Measurements from ENCODE around the gene ZAP70. TPM values are rescaled to one million over a fixed set of nuclear protein-coding genes. Genes with fewer than 3 reads are reported as not detected.

ZAP70 gene
- total RNA-seq, 2 donors from 2014 or later, result 8.3 to 10.4 TPM

GRCh38 chr2:97712693-97713295 is 582 bp upstream of the ZAP70 start:
- H3K27ac Mint-ChIP-seq, result peak overlapping the region; percentile 98
- H3K9ac ChIP-seq (ENCODE audit: extremely low read depth, low read length, poor library complexity, severe bottlenecking), result peak overlapping the region; percentile 63
- no peaks in the 10 kb centered on the region for H3K36me3 ChIP-seq (ENCODE audit: control insufficient read depth, insufficient read depth, low read length)
- whole genome bisulfite sequencing, 2 experiments (ENCODE audit: insufficient coverage in 1 of 2, insufficient read length in 1 of 2), result 88 to 98% methylated on average over 5 to 11 of the region's 11 CpGs
- peaks cover 2% of the 10 kb centered on the region for H3K36me3 Mint-ChIP-seq (ENCODE audit: low read depth)
- no peak overlapping the region for H3K4me3 ChIP-seq (ENCODE audit: low read length)
- no peaks in the 10 kb centered on the region for H3K27me3 ChIP-seq (ENCODE audit: control insufficient read depth, insufficient read depth, low read length, poor library complexity, severe bottlenecking)
- peak; percentile 50 for DNase-seq
- H3K4me3 Mint-ChIP-seq, result no peak overlapping the region
- peak overlapping the region; percentile 9 for H3K27ac ChIP-seq (ENCODE audit: low read depth, low read length)
- peaks cover 28% of the 10 kb centered on the region for H3K4me1 ChIP-seq (ENCODE audit: control insufficient read depth, insufficient read depth, low read length)
- no peaks in the 10 kb centered on the region for H3K27me3 Mint-ChIP-seq (ENCODE audit: insufficient read depth)
- no peaks in the 10 kb centered on the region for H3K9me3 ChIP-seq (ENCODE audit: control insufficient read depth, low read length)
- TF ChIP-seq CTCF (conservative IDR thresholded peaks at IDR 0.05), result no peak
- H3K4me1 Mint-ChIP-seq, result peaks cover 50% of the 10 kb centered on the region
- peaks cover 2% of the 10 kb centered on the region for H3K9me3 Mint-ChIP-seq

- Mint-ChIP-seq H3K27ac (peak overlapping the region; percentile 84), H3K27me3 (ENCODE audit: insufficient read depth) (no peaks in the 10 kb centered on the region), H3K36me3 (ENCODE audit: low read depth) (peaks cover 2% of the 10 kb centered on the region), H3K4me3 (no peak overlapping the region), H3K4me1 (peaks cover 56% of the 10 kb centered on the region), H3K9me3 (peaks cover 2% of the 10 kb centered on the region)
- TF ChIP-seq CTCF (conservative IDR thresholded peaks at IDR 0.05), result no peak
- Histone ChIP-seq H3K27ac (ENCODE audit: low read depth, low read length) (no peak overlapping the region), H3K4me1 (ENCODE audit: control insufficient read depth, insufficient read depth, low read length) (peaks cover 28% of the 10 kb centered on the region), H3K4me3 (ENCODE audit: low read length) (no peak overlapping the region), H3K9me3 (ENCODE audit: control insufficient read depth, low read length) (no peaks in the 10 kb centered on the region), H3K9ac (ENCODE audit: extremely low read depth, low read length, poor library complexity, severe bottlenecking) (no peak overlapping the region), H3K27me3 (ENCODE audit: control insufficient read depth, insufficient read depth, low read length, poor library complexity, severe bottlenecking) (no peaks in the 10 kb centered on the region), H3K36me3 (ENCODE audit: control insufficient read depth, insufficient read depth, low read length) (no peaks in the 10 kb centered on the region)
- DNase-seq, result peak; percentile 40
- WGBS, 2 experiments (ENCODE audit: insufficient coverage in 1 of 2, insufficient read length in 1 of 2), result 85 to 92% methylated on average over 16 to 17 of the region's 17 CpGs
Measured at GRCh38 chr2:97714084-97714949, 941 bp downstream of the ZAP70 start.

GRCh38 chr2:97714950-97715652 is 1.7 kb downstream of the ZAP70 start:
- TF ChIP-seq CTCF (conservative IDR thresholded peaks at IDR 0.05), result no peak
- Histone ChIP-seq H3K36me3 (ENCODE audit: control insufficient read depth, insufficient read depth, low read length) (no peaks in the 10 kb centered on the region), H3K4me1 (ENCODE audit: control insufficient read depth, insufficient read depth, low read length) (peaks cover 28% of the 10 kb centered on the region), H3K9me3 (ENCODE audit: control insufficient read depth, low read length) (no peaks in the 10 kb centered on the region), H3K27ac (ENCODE audit: low read depth, low read length) (no peak overlapping the region), H3K9ac (ENCODE audit: extremely low read depth, low read length, poor library complexity, severe bottlenecking) (no peak overlapping the region), H3K4me3 (ENCODE audit: low read length) (no peak overlapping the region), H3K27me3 (ENCODE audit: control insufficient read depth, insufficient read depth, low read length, poor library complexity, severe bottlenecking) (no peaks in the 10 kb centered on the region)
- H3K4me3 Mint-ChIP-seq, result no peak overlapping the region
- peak; percentile 48 for DNase-seq
- H3K27ac Mint-ChIP-seq, result peak overlapping the region; percentile 84
- 92 to 100% methylated on average over 4 to 13 of the region's 13 CpGs for WGBS, 2 experiments (ENCODE audit: insufficient coverage in 1 of 2, insufficient read length in 1 of 2)
- no peaks in the 10 kb centered on the region for H3K9me3 Mint-ChIP-seq
- H3K4me1 Mint-ChIP-seq, result peaks cover 56% of the 10 kb centered on the region
- H3K36me3 Mint-ChIP-seq (ENCODE audit: low read depth), result no peaks in the 10 kb centered on the region
- H3K27me3 Mint-ChIP-seq (ENCODE audit: insufficient read depth), result no peaks in the 10 kb centered on the region

All from endodermal cell (in vitro differentiated cells).